Measurements from ENCODE around the gene RNF151.
"Not testable (repeated sequence)": the region's sequence is repeated elsewhere in the genome, so short reads cannot be mapped to it uniquely, and the experiment has no call there.

The RNF151 gene

GRCh38 chr16:2007081-2007836 lies 40.6 kb downstream of the RNF151 start:
- no peak for TF ChIP-seq CTCF (conservative IDR thresholded peaks at IDR 0.05; ENCODE audit: low read length)
- peak overlapping the region; percentile 86 for H3K4me3 ChIP-seq (ENCODE audit: low read length)
- DNase-seq (ENCODE audit: low read depth): no peak

GRCh38 chr16:2008009-2008526 lies 41.4 kb downstream of the RNF151 start:
- TF ChIP-seq CTCF (conservative IDR thresholded peaks at IDR 0.05; ENCODE audit: low read length): no peak
- peak; percentile 94 for DNase-seq (ENCODE audit: low read depth)
- H3K4me3 ChIP-seq (ENCODE audit: low read length): peak overlapping the region; percentile 86

GRCh38 chr16:2008631-2009163 lies 42.0 kb downstream of the RNF151 start:
- peak; percentile 62 for DNase-seq (ENCODE audit: low read depth)
- TF ChIP-seq CTCF (conservative IDR thresholded peaks at IDR 0.05; ENCODE audit: low read length): no peak
- H3K4me3 ChIP-seq (ENCODE audit: low read length): peak overlapping the region; percentile 86

GRCh38 chr16:2009164-2009711 lies 42.6 kb downstream of the RNF151 start:
- no peak for DNase-seq (ENCODE audit: low read depth)
- no peak for TF ChIP-seq CTCF (conservative IDR thresholded peaks at IDR 0.05; ENCODE audit: low read length)
- peak overlapping the region; percentile 86 for H3K4me3 ChIP-seq (ENCODE audit: low read length)

- TF ChIP-seq CTCF (conservative IDR thresholded peaks at IDR 0.05; ENCODE audit: low read length): no peak
- DNase-seq (ENCODE audit: low read depth): peak; percentile 87
- H3K4me3 ChIP-seq (ENCODE audit: low read length): peak within 1 kb of the TSS; percentile 86
Measured at GRCh38 chr16:2009791-2010510, 43.3 kb downstream of the RNF151 start, which contains the start of gene ZNF598. Gene ZNF598, minus strand, starts transcription at chr16:2009821.

GRCh38 chr16:2011726-2012125 lies 45.1 kb downstream of the RNF151 start:
- not testable (repeated sequence) for H3K4me3 ChIP-seq (ENCODE audit: low read length); DNase-seq (ENCODE audit: low read depth)

- no peak for TF ChIP-seq CTCF (conservative IDR thresholded peaks at IDR 0.05; ENCODE audit: low read length)
- DNase-seq (ENCODE audit: low read depth): no peak
Measured at GRCh38 chr16:2013527-2013926, 46.9 kb downstream of the RNF151 start.

More at GRCh38 chr16:2013527-2013926, 46.9 kb downstream of the RNF151 start:
- no peak overlapping the region for H3K4me3 ChIP-seq (ENCODE audit: low read length)

Measured in AG10803 (cell line).